GM19324 (cell line): Measurements from ENCODE around the gene MRGPRX1.
"Not testable (repeated sequence)": the region's sequence is repeated elsewhere in the genome, so short reads cannot be mapped to it uniquely, and the experiment has no call there.

ENCODE experiments used
- ATAC-seq: cut with Tn5 transposase; IDR thresholded peaks from one replicate; pipeline ENCODE4 v1.9.1; 2021; ENCODE audit warnings: mild to moderate bottlenecking, moderate library complexity; ENCODE audit not compliant: unreplicated experiment, low FRiP score

Gene MRGPRX1

GRCh38 chr11:18939314-18939713, at the start of gene MRGPRX1:
Gene MRGPRX1 (minus strand): TSS chr11:18939414. CDS start chr11:18934784, 4,630 bp downstream.
- no peak for ATAC-seq

- no peak for ATAC-seq
Measured at GRCh38 chr11:18987454-18988231, 48.4 kb upstream of the MRGPRX1 start.

- no peak for ATAC-seq
Measured at GRCh38 chr11:18986744-18987143, 47.5 kb upstream of the MRGPRX1 start.

- no peak for ATAC-seq
Measured at GRCh38 chr11:18981897-18982296, 42.7 kb upstream of the MRGPRX1 start.

GRCh38 chr11:18974192-18974591, 35.0 kb upstream of the MRGPRX1 start:
- no peak for ATAC-seq

GRCh38 chr11:18972336-18972735, 33.1 kb upstream of the MRGPRX1 start:
- no peak for ATAC-seq

GRCh38 chr11:18969720-18970119, 30.5 kb upstream of the MRGPRX1 start:
- ATAC-seq: no peak

GRCh38 chr11:18958221-18958910, 19.2 kb upstream of the MRGPRX1 start:
- no peak for ATAC-seq

- ATAC-seq: no peak
Measured at GRCh38 chr11:18956630-18957029, 17.4 kb upstream of the MRGPRX1 start.

GRCh38 chr11:18936002-18936673, 3.1 kb downstream of the MRGPRX1 start:
- no peak for ATAC-seq

- ATAC-seq: no peak
Measured at GRCh38 chr11:18934195-18934814, 4.9 kb downstream of the MRGPRX1 start.

- no peak for ATAC-seq
Measured at GRCh38 chr11:18927550-18928322, 11.5 kb downstream of the MRGPRX1 start.

GRCh38 chr11:18925426-18925825, 13.8 kb downstream of the MRGPRX1 start:
- ATAC-seq: not testable (repeated sequence)

GRCh38 chr11:18912883-18913282, 26.3 kb downstream of the MRGPRX1 start:
- no peak for ATAC-seq

- ATAC-seq: no peak
Measured at GRCh38 chr11:18907391-18907790, 31.8 kb downstream of the MRGPRX1 start.

- ATAC-seq: not testable (repeated sequence)
Measured at GRCh38 chr11:18900637-18901036, 38.6 kb downstream of the MRGPRX1 start.

- not testable (repeated sequence) for ATAC-seq
Measured at GRCh38 chr11:18900151-18900611, 39.0 kb downstream of the MRGPRX1 start.

GRCh38 chr11:18891712-18892111, 47.5 kb downstream of the MRGPRX1 start:
- not testable (repeated sequence) for ATAC-seq

GRCh38 chr11:18890615-18891014, 48.6 kb downstream of the MRGPRX1 start:
- ATAC-seq: no peak
